ENCODE data around the gene NR3C2. TPM values are rescaled to one million over a fixed set of nuclear protein-coding genes. Genes with fewer than 3 reads are reported as not detected.
A peak's percentile ranks its signal among the peaks of the same experiment; 100 is the strongest.

NR3C2 gene
- total RNA-seq, 1 donor from 2014 or later: 0.75 TPM

DNA sequence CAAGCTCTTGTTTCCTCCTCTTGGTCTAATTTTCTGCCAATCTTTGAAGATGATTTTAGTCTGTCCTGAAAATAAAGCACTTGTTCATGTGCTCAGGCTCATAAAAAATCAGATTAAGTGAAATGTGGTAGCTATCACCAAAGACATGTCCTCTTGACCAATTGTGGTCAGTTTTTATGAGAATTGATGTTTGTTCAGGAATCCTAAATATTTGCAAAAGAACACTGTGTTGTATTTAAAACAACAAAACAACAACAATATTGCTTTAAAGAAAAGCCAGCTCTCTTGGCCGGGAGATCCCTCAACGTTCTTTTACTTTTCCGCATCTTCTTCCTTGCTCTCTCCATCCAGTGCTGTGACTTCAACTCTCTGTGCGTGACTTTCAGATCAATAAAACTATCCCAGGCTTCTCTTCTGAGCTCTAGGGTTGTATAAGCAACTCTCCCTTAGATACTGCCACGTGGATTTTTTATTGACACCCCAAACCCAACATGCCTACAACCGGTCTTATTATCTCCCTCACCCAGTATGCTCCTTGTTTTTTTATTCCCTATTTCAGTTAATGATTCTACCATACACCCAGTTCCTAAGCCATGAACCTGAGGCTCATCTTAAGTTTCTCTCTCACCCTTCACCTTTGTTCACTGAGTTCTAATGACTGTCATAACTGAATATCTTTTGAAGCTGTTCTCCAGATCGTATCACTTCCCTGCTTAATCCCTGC is 400.4 kb downstream of the NR3C2 start:
- no peak overlapping the region for H3K4me3 Mint-ChIP-seq (ENCODE audit: unreplicated experiment)
- peaks cover 22% of the 10 kb centered on the region for H3K4me1 Mint-ChIP-seq (ENCODE audit: unreplicated experiment)
- DNase-seq (ENCODE audit: extremely low spot score, unreplicated experiment): no peak
- H3K36me3 Mint-ChIP-seq (ENCODE audit: unreplicated experiment): peaks cover 14% of the 10 kb centered on the region
- TF ChIP-seq CTCF (IDR thresholded peaks at IDR 0.05): no peak
- no peaks in the 10 kb centered on the region for H3K27me3 Mint-ChIP-seq (ENCODE audit: unreplicated experiment)
- H3K9me3 Mint-ChIP-seq (ENCODE audit: unreplicated experiment): no peaks in the 10 kb centered on the region
- no peak overlapping the region for H3K27ac Mint-ChIP-seq (ENCODE audit: unreplicated experiment)

GRCh38 chr4:148034813-148035212 is 407.4 kb downstream of the NR3C2 start:
- peaks cover 33% of the 10 kb centered on the region for H3K4me1 Mint-ChIP-seq (ENCODE audit: unreplicated experiment)
- no peaks in the 10 kb centered on the region for H3K9me3 Mint-ChIP-seq (ENCODE audit: unreplicated experiment)
- no peak for DNase-seq (ENCODE audit: extremely low spot score, unreplicated experiment)
- peak overlapping the region; percentile 19 for H3K27ac Mint-ChIP-seq (ENCODE audit: unreplicated experiment)
- no peak for TF ChIP-seq CTCF (IDR thresholded peaks at IDR 0.05)
- H3K36me3 Mint-ChIP-seq (ENCODE audit: unreplicated experiment): peaks cover 23% of the 10 kb centered on the region
- H3K27me3 Mint-ChIP-seq (ENCODE audit: unreplicated experiment): no peaks in the 10 kb centered on the region
- no peak overlapping the region for H3K4me3 Mint-ChIP-seq (ENCODE audit: unreplicated experiment)

DNA sequence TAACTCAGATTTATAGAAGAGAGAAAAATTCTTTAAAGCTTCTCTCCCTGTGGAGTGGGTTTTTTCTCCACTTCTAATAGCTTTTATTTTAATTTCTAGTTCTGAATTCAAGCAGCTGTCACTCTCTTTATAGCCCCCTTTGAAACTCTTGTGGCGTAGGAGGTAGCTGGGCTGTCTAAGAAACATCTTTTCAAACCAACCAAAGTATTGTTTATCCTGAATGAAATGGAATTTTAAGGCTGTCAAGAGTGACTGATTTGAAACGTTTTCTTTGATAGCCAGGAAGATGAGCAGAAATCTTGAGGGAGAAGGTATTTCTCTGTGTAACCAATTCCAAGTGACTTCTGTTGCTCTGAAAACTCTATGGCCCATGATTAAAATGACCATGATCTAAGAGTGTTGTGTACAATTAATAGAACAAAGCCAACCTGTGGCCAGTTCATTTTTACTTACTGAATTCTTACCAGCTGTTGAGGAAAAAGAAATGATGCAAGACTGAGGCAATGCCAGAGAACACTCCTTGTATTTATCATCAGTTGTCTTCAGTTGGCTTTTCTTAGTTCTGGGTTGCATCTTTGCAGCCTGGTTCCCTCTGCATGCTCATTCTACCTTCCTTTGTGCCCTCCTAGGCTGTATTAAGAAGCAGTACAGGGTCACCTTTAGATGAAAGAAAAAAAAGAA is 411.9 kb downstream of the NR3C2 start:
- DNase-seq (ENCODE audit: extremely low spot score, unreplicated experiment): no peak
- Mint-ChIP-seq H3K36me3 (ENCODE audit: unreplicated experiment) (peaks cover 29% of the 10 kb centered on the region), H3K9me3 (ENCODE audit: unreplicated experiment) (no peaks in the 10 kb centered on the region), H3K4me3 (ENCODE audit: unreplicated experiment) (no peak overlapping the region), H3K27me3 (ENCODE audit: unreplicated experiment) (no peaks in the 10 kb centered on the region), H3K4me1 (ENCODE audit: unreplicated experiment) (peaks cover 36% of the 10 kb centered on the region), H3K27ac (ENCODE audit: unreplicated experiment) (peak overlapping the region; percentile 86)
- TF ChIP-seq CTCF (IDR thresholded peaks at IDR 0.05): no peak

DNA sequence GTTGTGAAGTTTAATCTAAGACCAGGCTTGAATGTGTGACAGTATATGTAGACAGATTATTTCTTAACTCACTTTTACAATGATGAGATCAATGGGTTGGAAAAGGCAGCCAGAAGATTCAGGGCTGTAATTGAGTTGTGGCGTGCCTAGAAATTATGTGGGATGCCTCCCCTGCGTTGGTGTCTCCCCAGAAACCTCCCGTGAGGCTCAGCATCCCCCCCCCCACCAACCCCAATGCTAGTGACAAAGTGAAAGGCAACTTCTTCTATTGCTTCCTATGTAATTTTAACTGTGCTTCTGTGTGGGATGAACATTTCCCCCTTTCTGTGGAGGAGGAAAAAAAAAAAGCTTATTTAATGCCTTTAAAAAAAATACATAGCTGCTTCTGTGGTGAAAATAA is 412.4 kb downstream of the NR3C2 start:
- H3K4me3 Mint-ChIP-seq (ENCODE audit: unreplicated experiment): no peak overlapping the region
- peak overlapping the region; percentile 86 for H3K27ac Mint-ChIP-seq (ENCODE audit: unreplicated experiment)
- no peak for DNase-seq (ENCODE audit: extremely low spot score, unreplicated experiment)
- no peak for TF ChIP-seq CTCF (IDR thresholded peaks at IDR 0.05)
- no peaks in the 10 kb centered on the region for H3K9me3 Mint-ChIP-seq (ENCODE audit: unreplicated experiment)
- no peaks in the 10 kb centered on the region for H3K27me3 Mint-ChIP-seq (ENCODE audit: unreplicated experiment)
- peaks cover 31% of the 10 kb centered on the region for H3K4me1 Mint-ChIP-seq (ENCODE audit: unreplicated experiment)
- H3K36me3 Mint-ChIP-seq (ENCODE audit: unreplicated experiment): peaks cover 26% of the 10 kb centered on the region
